Pancreas (tissue), 10 donors: ENCODE results near the gene ZIC2. TPM values are rescaled to one million over a fixed set of nuclear protein-coding genes. Genes with fewer than 3 reads are reported as not detected.
A peak's percentile ranks its signal among the peaks of the same experiment; 100 is the strongest.

Source experiments
- ATAC-seq, 4 donors: fragments of 200-7000 bp; cut with Tn5 transposase; one replicate each; pipeline versions ENCODE4 v1.8.0 to v1.9.1; 2020; ENCODE audit warnings: mild to moderate bottlenecking in 4 of 4, moderate library complexity in 4 of 4
- DNase-seq, 6 donors: peaks; one replicate each; pipeline ENCODE4 v3.0.0-alpha.2; 2020
- FAIRE-seq: peaks from 2 replicates; lab custom pipeline; 2012; peaks lifted over from hg19 to GRCh38; lab: Jason Lieb, UNC
- H3K27ac ChIP-seq, 4 donors: fragments of 200-600 bp; sonication (generic); 1 replicate in 3 of 4; 2 replicates in 1 of 4; pipeline versions ENCODE4 v1.5.0 to v1.8.0; 2020
- H3K27me3 ChIP-seq, 4 donors: fragments of 200-600 bp; one replicate each; pipeline ENCODE4 v1.8.0; 2021
- H3K36me3 ChIP-seq, 3 donors: fragments of 200-600 bp; sonication (generic) in 1 of 3; one replicate each; pipeline versions ENCODE4 v1.5.0 to v1.8.0; 2020 to 2021
- H3K4me1 ChIP-seq, 3 donors: fragments of 200-600 bp; one replicate each; pipeline ENCODE4 v1.8.0; 2021
- H3K4me3 ChIP-seq, 4 donors: fragments of 200-600 bp; sonication (generic) in 2 of 4; one replicate each; pipeline versions ENCODE4 v1.5.0 to v1.8.0; 2020 to 2021
- H3K9me3 ChIP-seq, 4 donors: fragments of 200-600 bp; one replicate each; pipeline ENCODE4 v1.8.0; 2021
- CTCF ChIP-seq, 4 donors: fragments of 200-600 bp; sonication (generic) in 3 of 4; IDR thresholded peaks; one replicate each; pipeline versions ENCODE4 v1.5.0 to v1.8.0; 2021; ENCODE audit warnings: antibody characterized with exemption in 4 of 4
- WGBS, 2 donors: extraction: QIAGEN DNeasy Blood & Tissue Kit; methylation state at CpG; one replicate each; pipeline ENCODE4 v1.1.7; 2013; 5-methylcytosine and 5-hydroxymethylcytosine counted together
- intact Hi-C, 3 donors: fragments of 100-400 bp; cut with DNase I; formaldehyde crosslinking; loops; one replicate each; pipeline versions ENCODE4 v1.11.1 to v1.14.2; 2022
- polyA plus RNA-seq, 2 donors: library from polyadenylated mRNA; stranded (reverse); fragments of 200-250 nt; gene quantifications; one replicate each; pipeline ENCODE4 v1.2.3, GENCODE V29; 2013
- total RNA-seq, 6 donors: library from RNA; stranded (reverse); fragmentation: NEBNext Ultra II Directional in 4 of 6; extraction: Animal tissue kit (Norgen Biotek cat#: 25700) in 4 of 6; gene quantifications; one replicate each; pipeline versions ENCODE4 v1.2.1 to v1.2.4, GENCODE V29; 2021 to 2023
- donor health status: healthy with polysubstance abuse.
- donor health status: DM: no; HTN: no; CAD: no; lungs with moderate emphysema.
- donor health status: DM: no; HTN: no; CAD: no.
- donor health status: control.
- donor health status: control.
- donor health status: Bipolar disorder and iron deficiency.
- donor health status: DM: yes; HTN: yes; CAD: no.
- donor health status: DM: no; HTN: no; CAD: no.
- donor health status: DM: no; HTN: no; CAD: no.
- donor health status: DM: yes; HTN: yes; CAD: no.

ZIC2 gene
- total and polyA plus RNA-seq, 8 donors: 0.47 TPM; not detected in 7

GRCh38 chr13:99959127-99959539 lies 22.5 kb upstream of the ZIC2 start:
- no peak for FAIRE-seq
- no peak overlapping the region for H3K4me3 ChIP-seq
- peaks cover 10 to 77% (median 33%) of the 10 kb centered on the region in 4 donors for H3K27me3 ChIP-seq
- no peak for TF ChIP-seq CTCF (IDR thresholded peaks at IDR 0.05)
- WGBS, 2 donors: 24 to 27% methylated on average over 10 of the region's 10 CpGs
- H3K9me3 ChIP-seq: no peaks in the 10 kb centered on the region
- H3K4me1 ChIP-seq: peaks cover 5 to 23% (median 6%) of the 10 kb centered on the region in 3 donors
- H3K36me3 ChIP-seq: no peaks in the 10 kb centered on the region
- no peak for ATAC-seq
- intact Hi-C loops: no loop called here
- H3K27ac ChIP-seq: no peak overlapping the region
- no peak for DNase-seq

GRCh38 chr13:99959540-99960230 lies 21.9 kb upstream of the ZIC2 start:
- H3K27ac ChIP-seq: no peak overlapping the region
- FAIRE-seq (no peak), DNase-seq (no peak), ATAC-seq (no peak)
- peaks cover 5 to 23% (median 6%) of the 10 kb centered on the region in 3 donors for H3K4me1 ChIP-seq
- peaks cover 10 to 78% (median 33%) of the 10 kb centered on the region in 4 donors for H3K27me3 ChIP-seq
- WGBS, 2 donors: 7 to 8% methylated on average over 49 of the region's 49 CpGs
- intact Hi-C loops: no loop called here
- H3K4me3 ChIP-seq: peak overlapping the region in 1 of 4 donors; percentile 22
- H3K36me3 ChIP-seq: no peaks in the 10 kb centered on the region
- no peaks in the 10 kb centered on the region for H3K9me3 ChIP-seq
- no peak for TF ChIP-seq CTCF (IDR thresholded peaks at IDR 0.05)

GRCh38 chr13:99960663-99961311 lies 20.8 kb upstream of the ZIC2 start:
- no peak for DNase-seq
- 24 to 26% methylated on average over 13 of the region's 13 CpGs for WGBS, 2 donors
- FAIRE-seq: no peak
- Histone ChIP-seq H3K27ac (no peak overlapping the region), H3K36me3 (no peaks in the 10 kb centered on the region), H3K27me3 (peaks cover 10 to 77% (median 33%) of the 10 kb centered on the region in 4 donors), H3K9me3 (no peaks in the 10 kb centered on the region), H3K4me3 (no peak overlapping the region), H3K4me1 (peaks cover 5 to 21% (median 6%) of the 10 kb centered on the region in 3 donors)
- ATAC-seq: no peak
- TF ChIP-seq CTCF (IDR thresholded peaks at IDR 0.05): no peak
- intact Hi-C loops: no loop called here

DNA sequence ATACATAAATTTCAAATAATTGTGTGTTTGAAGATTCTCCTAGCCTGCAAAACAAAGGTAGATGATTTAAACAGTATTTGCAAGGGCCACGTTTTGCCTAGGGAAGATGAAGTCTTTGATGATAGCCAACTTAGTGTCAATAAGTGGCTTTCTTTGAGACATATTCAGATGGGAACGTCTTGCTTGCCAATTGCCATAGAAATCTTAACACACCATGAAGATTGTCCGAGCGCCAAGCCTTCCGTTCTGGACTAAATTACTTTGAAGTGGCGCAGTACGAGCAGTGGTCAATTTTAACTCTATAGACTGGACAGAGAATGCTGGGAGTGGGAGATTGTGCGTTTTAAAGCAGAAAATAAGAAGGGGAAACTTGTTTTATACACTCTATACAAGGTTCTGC lies 19.9 kb upstream of the ZIC2 start:
- WGBS, 2 donors: 57 to 59% methylated on average over 8 of the region's 8 CpGs
- FAIRE-seq: no peak
- intact Hi-C loops: no loop called here

More for the DNA sequence above, 19.9 kb upstream of the ZIC2 start:
- Histone ChIP-seq H3K36me3 (no peaks in the 10 kb centered on the region), H3K4me3 (no peak overlapping the region), H3K27me3 (peaks cover 10 to 68% (median 34%) of the 10 kb centered on the region in 4 donors), H3K9me3 (no peaks in the 10 kb centered on the region), H3K4me1 (peaks cover 0 to 15% (median 4%) of the 10 kb centered on the region in 3 donors), H3K27ac (no peak overlapping the region)
- no peak for TF ChIP-seq CTCF (IDR thresholded peaks at IDR 0.05)
- DNase-seq: no peak
- no peak for ATAC-seq
